GM21367 (cell line): Measurements from ENCODE around the gene SNX25.
"Not testable (repeated sequence)": the region's sequence is repeated elsewhere in the genome, so short reads cannot be mapped to it uniquely, and the experiment has no call there.

Source experiments
- ATAC-seq: cut with Tn5 transposase; IDR thresholded peaks from one replicate; pipeline ENCODE4 v1.9.1; 2021; ENCODE audit not compliant: unreplicated experiment

Gene SNX25

DNA sequence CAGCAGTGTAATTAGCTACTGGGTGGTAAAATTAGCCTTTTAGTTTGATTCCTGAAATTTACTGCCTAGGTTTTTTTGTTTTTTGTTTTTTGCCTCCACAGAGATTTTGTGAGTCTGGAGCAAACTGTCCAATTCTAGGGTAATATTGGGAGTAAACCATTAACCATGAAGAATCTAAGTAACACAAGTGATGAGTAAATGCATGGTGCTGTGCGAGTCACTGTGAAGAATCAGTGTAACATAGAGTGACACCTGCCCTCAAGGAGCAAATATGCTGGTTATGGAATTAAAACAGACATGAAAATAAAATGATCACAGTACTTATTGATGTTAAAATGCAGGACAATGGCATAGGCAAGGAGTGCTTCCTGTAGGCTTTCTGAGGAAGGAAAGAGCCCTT lies 126.2 kb downstream of the SNX25 start:
- ATAC-seq, result no peak

DNA sequence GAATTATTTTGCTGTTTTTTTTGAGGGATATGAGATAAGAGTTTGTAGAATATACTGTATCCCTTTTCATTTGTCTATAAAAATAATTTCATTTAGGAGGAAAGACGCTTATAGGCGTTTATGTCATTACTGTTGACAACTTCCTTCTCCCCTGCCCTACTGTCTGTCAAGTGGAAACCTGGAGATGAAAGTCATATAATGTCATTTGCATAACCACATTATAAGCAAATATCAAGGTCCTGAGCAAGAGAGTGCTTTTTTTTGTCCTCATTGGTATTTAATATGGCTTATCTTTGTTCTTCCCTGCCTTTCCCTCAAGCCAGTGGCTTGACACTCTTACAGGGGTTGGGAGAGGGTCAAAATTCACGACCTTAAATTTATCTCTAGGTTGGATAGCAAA lies 130.5 kb downstream of the SNX25 start:
- ATAC-seq, result no peak

DNA sequence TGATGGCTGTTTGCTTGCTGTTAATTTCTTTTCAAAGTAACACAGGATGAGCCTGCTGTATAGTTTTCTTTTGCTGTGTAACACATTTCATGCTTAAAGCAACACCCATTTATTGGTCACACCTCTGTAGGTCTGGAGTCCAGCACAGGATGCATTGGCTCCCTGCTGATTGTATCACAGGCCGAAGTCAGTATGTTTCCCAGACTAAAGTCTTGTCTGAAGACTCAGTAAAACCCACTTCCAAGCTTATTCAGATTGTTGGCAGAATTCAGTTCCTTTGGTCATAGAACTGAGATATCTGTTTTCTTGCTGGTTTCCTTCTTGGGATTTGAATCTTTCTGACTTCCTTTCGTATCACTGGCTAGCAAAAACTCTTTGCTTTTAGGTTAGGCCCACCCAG lies 132.0 kb downstream of the SNX25 start:
- ATAC-seq, result no peak

DNA sequence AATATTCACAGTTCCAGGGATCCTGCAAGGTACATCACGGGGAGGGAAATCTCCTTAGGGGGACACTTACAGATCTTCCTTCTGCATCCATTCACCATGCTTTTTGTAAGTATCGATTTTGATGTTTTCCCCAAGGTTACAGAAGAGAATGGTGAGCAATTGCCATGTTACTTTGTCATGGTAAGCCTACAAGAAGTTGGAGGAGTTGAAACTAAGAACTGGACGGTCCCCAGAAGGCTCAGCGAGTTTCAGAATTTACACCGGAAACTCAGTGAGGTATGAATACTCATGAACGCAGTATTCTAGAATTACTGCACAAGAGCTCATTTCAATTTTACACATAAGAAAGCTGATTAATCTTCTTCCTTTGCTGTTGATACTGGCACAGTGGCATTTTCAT lies 132.4 kb downstream of the SNX25 start:
- peak; percentile 63 for ATAC-seq

DNA sequence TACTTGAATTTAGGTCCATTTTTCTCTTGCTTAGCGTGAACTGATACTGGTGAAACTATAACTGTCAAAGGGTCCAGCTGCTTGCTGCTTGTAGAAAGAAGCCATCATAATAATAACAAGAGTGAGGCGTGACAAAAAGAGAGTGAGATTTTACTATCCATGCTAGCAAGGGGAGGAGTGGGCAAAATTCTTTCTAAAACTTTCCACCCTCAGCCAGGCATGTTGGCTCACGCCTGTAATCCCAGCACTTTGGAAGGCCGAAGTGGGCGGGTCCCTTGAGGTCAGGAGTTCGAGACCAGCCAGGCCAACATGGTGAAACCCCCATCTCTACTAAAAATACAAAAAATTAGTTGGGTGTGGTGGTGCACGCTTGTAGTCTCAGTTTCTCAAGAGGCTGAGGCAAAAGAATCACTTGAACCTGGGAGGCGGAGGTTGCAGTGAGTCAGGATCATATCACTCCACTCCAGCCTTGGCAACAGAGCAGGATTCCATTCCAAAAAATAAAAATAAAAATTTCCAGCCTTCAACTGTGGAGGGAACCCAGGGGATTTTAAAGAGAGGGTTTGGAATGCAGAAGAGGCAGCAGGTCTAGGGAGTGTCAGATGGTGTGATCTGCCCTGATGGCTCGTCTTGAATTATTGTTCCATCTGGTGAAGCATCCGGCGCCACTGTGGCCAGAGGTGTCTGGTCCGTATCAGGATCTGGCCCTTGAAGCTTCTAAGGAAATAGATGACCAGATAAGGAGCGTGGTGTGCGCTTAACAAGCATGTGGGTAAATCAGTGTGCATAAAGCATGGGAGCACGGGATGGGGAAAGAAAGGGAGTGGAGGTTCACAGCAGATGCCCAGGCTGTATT lies 134.6 kb downstream of the SNX25 start:
- peak; percentile 23 for ATAC-seq

DNA sequence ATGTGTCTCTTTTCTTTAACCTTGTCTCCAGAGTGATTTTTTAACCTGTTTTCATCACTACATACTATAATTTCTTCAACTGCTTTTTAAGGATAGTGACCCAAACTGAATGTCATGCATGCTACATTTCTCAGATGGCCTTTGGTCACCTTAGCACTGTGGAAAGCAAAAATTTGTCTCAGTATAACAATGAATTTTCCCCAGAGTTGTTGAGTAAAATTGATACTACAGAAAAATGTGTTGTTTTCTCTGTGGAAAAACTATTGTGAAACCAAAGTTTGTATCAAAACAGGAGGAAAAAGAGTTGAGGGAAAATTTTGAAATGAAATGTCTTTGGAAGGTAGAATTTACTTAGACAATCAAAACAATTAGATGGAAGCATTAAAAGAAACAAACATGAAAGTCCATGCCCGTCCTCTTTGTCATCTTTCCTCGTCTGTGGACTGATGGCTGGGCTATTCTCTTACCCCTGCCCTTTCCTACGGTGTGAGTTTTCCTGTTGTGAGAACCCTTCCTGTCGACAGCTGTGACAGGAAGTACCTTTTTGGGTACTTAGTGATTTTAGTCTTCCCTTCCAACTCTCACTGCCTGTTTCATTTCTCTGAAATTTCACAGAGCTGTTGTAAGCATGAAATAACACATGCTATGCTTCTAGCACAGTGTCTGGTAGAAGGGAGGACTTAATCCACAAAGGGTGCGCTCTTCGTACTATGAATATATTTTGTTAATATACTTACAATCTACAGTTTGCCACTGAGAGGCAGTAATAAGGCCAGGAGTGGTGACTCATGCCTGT lies 135.5 kb downstream of the SNX25 start:
- ATAC-seq, result peak; percentile 55

DNA sequence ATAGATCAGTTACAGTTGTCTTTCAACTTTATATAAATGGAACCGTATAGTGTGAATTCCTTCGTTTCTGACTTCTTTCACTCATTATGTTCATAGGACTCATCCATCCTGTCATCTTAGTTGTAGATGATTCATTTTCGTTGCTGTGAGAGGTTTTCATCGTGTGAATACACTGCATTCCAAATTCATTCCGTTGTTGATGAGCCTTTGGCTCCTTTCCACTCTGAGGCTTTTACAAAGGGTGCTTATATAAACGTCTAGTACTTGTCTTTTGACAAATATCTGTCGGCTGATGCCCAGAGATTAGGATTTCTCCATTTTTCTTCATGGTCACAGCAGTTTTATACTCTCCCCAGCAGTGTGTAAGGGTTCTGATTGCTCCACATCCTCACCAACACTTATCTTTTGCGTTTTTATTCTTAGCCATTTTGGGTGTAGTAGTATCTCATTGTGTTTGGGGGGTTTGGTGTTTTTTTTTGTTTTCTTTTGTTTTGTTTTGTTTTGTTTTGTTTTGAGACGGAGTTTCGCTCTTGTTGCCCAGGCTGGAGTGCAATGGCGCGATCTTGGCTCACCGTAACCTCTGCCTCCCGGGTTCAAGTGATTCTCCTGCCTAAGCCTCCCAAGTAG lies 137.7 kb downstream of the SNX25 start:
- no peak for ATAC-seq

DNA sequence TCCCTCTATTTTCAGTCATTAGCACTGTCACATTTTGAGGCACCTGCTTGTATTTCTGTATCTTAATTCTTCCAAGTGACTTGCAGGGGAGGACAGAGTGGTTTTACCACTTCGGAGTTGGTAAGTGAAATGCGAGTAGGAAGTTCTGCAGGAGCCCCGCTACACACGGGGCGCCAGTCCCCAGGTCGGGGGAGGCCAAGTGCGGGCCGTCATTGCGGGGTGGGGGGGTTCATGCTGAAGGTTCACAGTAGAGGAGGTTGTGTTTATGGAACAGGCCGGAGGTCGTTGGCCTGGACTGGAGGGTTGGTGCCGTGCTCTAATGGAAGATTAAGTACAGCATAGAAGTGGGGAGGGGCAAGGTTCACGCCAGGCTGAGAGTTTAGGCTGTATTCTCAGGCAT lies 142.3 kb downstream of the SNX25 start:
- no peak for ATAC-seq

DNA sequence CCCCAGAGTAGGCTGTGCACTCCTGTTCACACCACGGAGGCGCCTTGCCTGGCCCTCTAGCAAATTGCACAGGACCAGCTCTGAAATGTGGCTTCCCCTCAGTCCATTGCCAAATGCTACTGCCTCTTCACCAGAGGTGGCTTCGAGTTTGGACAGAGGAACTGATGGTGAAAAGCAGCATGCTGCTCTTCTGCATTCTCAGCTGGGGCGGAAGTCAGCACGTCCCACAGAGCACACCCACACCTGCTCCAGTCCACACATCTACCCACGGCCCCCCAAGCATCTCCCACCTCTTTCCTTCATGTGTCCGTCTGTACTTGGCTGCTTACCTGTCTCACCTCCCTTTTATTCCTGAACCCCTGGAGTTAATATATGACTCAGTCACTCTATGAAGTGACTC lies 142.8 kb downstream of the SNX25 start:
- ATAC-seq, result no peak

DNA sequence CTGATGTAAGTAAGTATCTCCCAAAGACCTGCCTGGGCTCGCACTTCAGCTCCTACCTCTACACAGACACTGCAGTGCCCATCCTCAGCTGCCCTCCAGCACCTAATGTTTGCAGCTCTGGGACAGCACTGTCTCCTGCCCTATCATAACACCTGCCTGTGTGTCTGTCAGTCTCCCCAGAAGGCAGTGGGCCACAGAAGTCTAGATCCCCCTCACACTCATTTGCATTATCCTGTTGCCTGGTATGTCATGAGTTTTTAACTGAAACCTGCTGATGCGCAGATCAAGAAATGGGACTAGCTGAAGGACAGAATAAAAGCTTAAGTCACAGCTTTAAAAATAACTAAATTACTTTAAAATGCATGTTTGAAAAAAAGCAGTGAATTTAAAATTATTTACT lies 143.3 kb downstream of the SNX25 start:
- ATAC-seq, result no peak

DNA sequence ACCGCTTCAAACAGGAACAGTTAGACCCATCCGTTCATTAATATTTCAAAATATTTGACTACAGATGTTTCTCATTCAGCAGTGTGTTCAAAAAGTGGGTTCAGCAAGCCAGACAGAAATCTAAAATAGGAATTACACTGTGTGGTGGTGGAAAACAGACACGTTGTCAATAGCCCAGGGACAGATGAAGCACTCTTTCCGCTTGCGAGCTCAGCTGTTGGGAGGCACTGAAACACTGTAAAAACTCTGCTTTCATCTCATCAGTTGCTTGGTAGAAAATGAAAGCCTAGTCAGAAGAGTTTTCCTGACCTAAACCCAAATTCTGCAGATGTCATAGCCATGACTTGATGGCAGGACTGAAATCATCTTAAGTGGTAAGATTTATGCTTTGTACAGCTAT lies 147.8 kb downstream of the SNX25 start:
- ATAC-seq, result no peak

DNA sequence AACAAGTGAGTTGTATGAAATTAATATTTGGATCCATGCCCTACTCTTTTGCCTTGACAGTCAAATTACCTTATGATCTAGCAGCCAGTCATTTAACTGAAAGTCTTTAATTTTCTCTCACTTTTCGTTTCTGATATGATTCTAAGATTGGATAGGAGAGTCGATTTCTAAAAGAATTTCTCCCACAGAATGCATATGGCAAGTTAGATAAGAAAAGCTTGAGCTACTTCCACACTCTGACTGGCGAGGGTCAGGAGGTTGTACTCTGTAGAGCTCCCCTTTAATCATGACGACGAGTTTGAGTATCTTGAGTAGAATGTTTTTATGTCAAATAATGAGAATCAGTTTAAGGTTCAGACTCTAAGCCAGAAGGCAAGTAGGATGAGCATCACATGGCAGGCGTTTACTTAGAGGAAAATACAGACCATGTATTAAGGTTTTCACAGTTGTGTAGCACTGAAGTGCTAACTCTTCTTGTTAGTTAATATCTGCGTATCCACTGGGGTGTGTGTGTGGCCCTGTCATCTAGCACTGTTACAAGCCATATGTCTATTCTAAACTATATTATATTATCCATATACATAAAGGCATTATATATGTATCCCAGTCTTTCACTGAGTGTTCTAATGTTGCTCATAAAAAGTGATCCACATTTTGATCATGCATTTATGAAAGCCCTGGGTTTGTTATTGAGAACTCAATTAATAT lies 148.5 kb downstream of the SNX25 start:
- no peak for ATAC-seq

DNA sequence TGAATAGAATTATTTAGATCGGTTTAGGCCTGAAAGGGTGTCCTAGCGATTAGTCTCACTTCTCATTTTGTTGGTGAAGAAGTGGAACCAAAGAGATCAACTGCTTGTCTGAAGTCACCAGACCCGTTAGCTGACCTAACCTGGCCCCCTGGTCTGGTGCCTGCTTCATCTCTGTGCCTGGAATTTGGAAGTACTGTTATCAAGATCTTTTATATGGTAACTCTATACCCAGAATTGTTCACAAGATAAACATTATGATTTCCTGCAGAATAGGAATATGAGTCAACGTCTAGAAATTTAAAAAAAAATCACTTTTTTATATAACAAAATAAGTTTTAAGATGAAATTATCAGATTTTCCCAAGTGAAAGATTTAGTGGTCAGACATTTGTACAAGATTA lies 149.1 kb downstream of the SNX25 start:
- ATAC-seq, result no peak

DNA sequence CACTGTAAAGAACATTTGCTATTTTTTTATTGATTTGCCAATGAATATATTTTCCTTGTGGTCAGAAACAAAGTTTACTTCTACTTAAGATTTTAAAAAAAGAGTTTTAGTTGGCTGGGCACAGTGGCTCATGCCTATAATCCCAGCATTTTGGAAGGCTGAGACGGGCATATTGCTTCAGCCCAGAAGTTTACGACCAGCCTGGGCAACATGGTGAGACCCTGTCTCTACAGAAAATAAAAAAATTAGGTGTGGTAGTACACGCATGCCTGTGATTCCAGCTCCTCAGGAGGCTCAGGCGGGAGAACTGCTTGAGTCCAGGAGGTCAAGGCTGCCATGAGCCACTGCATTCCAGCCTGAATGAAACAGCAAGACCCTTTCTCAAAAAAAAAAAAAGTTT lies 149.6 kb downstream of the SNX25 start:
- no peak for ATAC-seq

DNA sequence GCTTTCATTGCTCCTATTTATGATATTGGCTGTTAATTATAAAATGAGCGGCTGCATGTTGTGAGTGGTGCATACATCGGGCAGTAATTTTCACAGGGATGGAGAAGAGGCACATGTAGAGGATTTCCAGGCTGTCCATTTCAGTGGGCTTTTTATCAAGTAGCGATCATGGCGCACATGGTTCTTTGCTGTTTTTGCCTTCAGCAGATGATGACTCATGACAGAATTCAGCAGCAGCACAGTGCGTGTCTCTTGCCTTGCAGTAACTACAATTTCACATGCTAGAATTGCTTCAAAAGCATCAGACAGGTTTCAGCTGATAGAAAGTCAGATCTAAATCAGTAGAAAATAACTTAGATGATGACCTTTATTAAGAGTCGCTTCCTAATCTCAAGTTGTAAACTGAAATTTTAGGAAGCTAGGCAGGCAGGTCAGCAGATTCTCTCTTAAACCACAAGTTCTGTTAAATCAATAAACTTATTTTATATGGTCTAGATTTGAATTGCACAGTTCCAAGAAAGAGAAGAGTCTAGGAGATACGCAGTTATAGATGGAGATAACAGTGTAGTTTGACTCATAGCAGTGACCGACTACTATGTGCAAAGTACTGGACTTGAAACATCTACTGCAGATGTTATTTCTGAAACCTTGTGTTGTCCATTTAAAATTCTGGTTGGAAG lies 150.5 kb downstream of the SNX25 start:
- ATAC-seq, result no peak

DNA sequence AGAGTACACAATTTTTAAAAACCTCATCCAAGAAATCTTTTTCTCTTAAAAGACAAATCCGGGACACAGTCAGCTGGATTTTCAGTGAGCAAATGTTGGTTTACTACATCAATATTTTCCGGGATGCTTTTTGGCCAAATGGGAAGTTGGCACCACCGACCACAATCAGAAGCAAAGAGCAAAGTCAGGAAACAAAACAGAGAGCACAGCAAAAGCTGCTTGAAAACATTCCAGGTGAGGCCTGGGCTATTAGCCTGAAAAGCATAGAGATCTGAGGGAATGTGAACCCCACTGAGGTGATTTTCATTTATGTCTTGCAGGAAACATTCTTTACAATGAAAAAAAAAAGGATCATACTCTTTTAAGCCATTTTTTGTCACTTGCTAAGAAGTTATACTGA lies 152.5 kb downstream of the SNX25 start:
- no peak for ATAC-seq

DNA sequence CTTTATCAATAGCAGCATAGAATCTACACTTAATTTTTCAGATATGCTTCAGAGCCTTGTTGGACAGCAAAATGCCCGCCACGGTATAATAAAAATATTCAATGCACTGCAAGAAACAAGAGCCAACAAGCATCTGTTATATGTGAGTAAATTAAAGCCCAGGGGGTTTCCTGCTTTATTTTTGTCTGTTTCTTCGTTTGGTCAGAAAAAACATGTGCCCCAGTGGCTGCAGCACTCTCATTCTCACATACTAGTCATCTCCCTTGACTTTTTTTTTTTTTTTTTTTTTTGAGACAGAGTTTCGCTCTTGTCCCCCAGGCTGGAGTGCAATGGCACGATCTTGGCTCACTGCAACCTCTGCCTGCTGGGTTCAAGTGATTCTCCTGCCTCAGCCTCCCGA lies 153.2 kb downstream of the SNX25 start:
- ATAC-seq, result not testable (repeated sequence)

DNA sequence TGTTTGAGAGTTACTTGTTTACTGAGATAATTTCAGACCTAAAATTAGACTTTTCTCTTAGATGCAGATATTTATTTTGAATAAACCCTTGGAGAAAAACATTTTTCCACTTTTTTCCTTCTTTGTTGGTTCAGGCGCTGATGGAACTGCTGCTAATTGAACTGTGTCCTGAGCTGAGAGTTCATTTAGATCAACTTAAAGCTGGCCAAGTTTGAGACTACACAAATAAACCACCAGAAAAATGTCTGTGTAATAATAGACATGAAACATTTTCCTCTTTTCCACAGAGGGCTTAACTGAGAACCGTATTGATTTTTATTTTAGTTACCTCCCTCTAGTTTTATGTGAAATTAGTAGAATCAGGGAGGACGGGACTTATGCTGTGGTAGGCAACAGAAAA lies 153.9 kb downstream of the SNX25 start:
- no peak for ATAC-seq

DNA sequence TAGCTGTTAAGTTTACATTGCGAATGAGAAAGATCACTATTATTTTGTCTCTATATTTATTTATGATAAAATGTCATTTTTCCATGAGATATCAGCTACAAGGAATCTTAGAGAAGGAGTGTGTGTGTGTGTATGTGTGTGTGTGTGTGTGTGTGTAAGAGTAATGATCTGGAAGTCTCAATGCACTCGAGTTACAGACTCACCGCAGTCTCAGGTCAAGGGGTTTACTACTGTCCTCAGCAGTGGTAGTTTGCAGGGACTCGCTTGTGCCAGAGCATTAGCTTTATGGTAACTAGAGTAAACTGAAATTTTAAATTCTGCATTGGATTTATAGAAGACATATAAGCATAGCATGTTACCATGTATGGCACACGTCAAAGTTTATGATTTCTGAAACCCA lies 155.5 kb downstream of the SNX25 start:
- no peak for ATAC-seq

DNA sequence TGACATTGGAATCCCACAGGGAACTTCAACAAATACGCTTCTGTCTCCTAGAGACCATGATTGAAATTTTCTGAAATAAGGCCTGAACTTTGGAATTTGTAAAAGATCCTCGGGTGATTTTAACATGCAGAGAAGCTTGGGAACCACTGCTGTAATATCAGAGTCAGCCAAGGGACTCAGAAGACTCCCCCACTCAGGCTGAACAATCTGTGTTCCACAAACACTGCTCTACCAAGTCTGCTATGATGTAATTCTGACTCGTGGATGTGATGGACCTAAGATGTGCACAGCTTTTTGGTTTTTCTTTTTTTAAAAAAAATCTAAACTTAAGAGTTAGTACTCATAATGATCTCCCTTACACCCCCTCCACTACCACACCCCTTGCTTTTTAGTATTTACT lies 160.3 kb downstream of the SNX25 start:
- no peak for ATAC-seq
